GM10248 (cell line): ENCODE results near the gene SNX9.

Experiments
- CTCF ChIA-PET: fragments of 300-600 bp; sonication (Branson Sonifier 250); formaldehyde crosslinking; extraction: SDS; loops from one replicate; lab custom pipeline; 2021; ENCODE audit warnings: antibody characterized with exemption; lab: Yijun Ruan, JAX
- POLR2A ChIA-PET: fragments of 350-650 bp; sonication (Branson Sonifier 250); formaldehyde crosslinking; extraction: SDS; loops from one replicate; lab custom pipeline; 2020; ENCODE audit warnings: antibody characterized with exemption; lab: Yijun Ruan, JAX
- DNase-seq: peaks from one replicate; pipeline ENCODE4 v3.0.0; 2012; ENCODE audit errors: extremely low spot score
- CTCF ChIP-seq: IDR thresholded peaks from 2 replicates; pipeline ENCODE4 v1.5.1; 2012; ENCODE audit warnings: mild to moderate bottlenecking, low read depth; ENCODE audit errors: extremely low read depth, missing control alignments, control extremely low read depth

The SNX9 gene

GRCh38 chr6:157862706-157863105 is 39.7 kb downstream of the SNX9 start:
- ChIA-PET POLR2A (no interaction called here), CTCF (interaction anchor here (1.2 to 4.5 kb wide), 5 partner anchors 9 to 107 kb away, joined by 3 to 25 read pairs (median 4); no protein-coding TSS in a partner anchor)
- TF ChIP-seq CTCF = no peak
- DNase-seq = no peak

- no peak for DNase-seq
- POLR2A ChIA-PET = no interaction called here
- CTCF ChIA-PET = interaction anchor here (1.1 to 4.5 kb wide), 2 partner anchors 10 to 33 kb away, joined by 3 to 25 read pairs; no protein-coding TSS in a partner anchor
- TF ChIP-seq CTCF = no peak
These were observed 41.2 kb downstream of the SNX9 start for GRCh38 chr6:157864185-157864761.

- ChIA-PET CTCF (interaction anchor here (1.1 kb wide), 1 partner anchor 34 kb away, joined by 3 read pairs; no protein-coding TSS in a partner anchor), POLR2A (no interaction called here)
- no peak for DNase-seq
- TF ChIP-seq CTCF = no peak
These were observed 42.2 kb downstream of the SNX9 start for GRCh38 chr6:157865249-157865648.

GRCh38 chr6:157867155-157867559 is 44.1 kb downstream of the SNX9 start:
- TF ChIP-seq CTCF = no peak
- ChIA-PET POLR2A (no interaction called here), CTCF (interaction anchor here (2.7 kb wide), 1 partner anchor 14 kb away, joined by 8 read pairs; no protein-coding TSS in a partner anchor)
- no peak for DNase-seq

- ChIA-PET POLR2A (no interaction called here), CTCF (interaction anchor here (1.0 to 2.7 kb wide), 2 partner anchors 13 to 111 kb away, joined by 3 to 8 read pairs; no protein-coding TSS in a partner anchor)
- no peak for TF ChIP-seq CTCF
- no peak for DNase-seq
These were observed 44.9 kb downstream of the SNX9 start for GRCh38 chr6:157867981-157868380.

- CTCF ChIA-PET = no interaction called here
- POLR2A ChIA-PET = no interaction called here
- no peak for DNase-seq
- no peak for TF ChIP-seq CTCF
These were observed 45.8 kb downstream of the SNX9 start for GRCh38 chr6:157868835-157869234.
